Stimulated activated CD4-positive, alpha-beta T cell treated with anti-CD3 and anti-CD28 coated beads, Interleukin-15, amount 100 ng/mL, for 48 hours (primary cell): ENCODE data around the gene HOXD1.

Source experiments
- DNase-seq, 2 donors: peaks; one replicate each; pipeline ENCODE4 v3.0.0-alpha.2; 2020; ENCODE audit warnings: low read depth in 2 of 2

The HOXD1 gene

GRCh38 chr2:176187899-176188773, at the start of gene HOXD1:
TSS of gene HOXD1 (plus strand) at chr2:176188668. CDS start at chr2:176188802, 134 bp downstream.
- no peak for DNase-seq

GRCh38 chr2:176138923-176139660, 49.4 kb upstream of the HOXD1 start:
- DNase-seq, result no peak

GRCh38 chr2:176139661-176140512, 48.6 kb upstream of the HOXD1 start:
- no peak for DNase-seq

DNA sequence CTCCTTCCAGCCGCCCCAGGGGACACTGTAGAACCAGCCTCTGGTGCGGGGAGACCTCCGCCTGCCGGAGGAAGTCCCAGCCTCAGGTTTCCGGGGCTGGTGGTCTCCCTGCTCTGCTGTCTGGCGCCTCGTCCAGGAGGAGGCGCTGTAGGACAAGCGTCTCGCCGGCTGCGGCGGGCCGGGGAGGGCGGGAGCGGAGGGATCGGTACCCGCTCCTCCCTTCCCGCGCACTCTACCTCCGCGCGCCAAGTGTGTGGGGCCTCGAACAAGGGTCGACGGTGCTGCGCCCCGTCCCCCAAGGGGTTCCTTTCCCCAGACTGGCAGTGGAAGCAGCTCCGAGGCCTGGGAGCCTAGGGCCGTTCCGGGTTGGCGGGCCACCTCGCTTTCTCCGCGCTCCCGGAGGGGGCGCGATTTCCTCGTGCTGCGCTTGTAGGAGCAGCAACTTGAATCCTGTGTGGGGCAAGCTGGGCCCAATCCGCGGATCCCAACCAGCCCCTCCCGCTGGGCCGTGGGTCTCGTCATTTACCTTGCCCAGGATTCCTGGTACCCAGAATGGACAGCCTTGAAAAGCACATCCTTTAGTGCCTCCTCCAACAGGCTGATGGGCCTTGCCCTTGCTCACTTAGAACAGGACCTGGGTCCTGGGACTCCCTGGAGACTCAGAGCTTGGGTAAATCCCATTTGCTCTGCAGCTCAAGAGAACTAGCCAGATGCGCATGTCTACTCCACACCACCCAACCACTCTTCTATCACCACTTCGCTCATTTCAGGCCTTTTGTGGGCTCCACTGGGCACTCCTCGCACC, 47.8 kb upstream of the HOXD1 start:
- DNase-seq, result peak; percentile 52 to 65

GRCh38 chr2:176142281-176142680, 46.2 kb upstream of the HOXD1 start:
- DNase-seq, result no peak

DNA sequence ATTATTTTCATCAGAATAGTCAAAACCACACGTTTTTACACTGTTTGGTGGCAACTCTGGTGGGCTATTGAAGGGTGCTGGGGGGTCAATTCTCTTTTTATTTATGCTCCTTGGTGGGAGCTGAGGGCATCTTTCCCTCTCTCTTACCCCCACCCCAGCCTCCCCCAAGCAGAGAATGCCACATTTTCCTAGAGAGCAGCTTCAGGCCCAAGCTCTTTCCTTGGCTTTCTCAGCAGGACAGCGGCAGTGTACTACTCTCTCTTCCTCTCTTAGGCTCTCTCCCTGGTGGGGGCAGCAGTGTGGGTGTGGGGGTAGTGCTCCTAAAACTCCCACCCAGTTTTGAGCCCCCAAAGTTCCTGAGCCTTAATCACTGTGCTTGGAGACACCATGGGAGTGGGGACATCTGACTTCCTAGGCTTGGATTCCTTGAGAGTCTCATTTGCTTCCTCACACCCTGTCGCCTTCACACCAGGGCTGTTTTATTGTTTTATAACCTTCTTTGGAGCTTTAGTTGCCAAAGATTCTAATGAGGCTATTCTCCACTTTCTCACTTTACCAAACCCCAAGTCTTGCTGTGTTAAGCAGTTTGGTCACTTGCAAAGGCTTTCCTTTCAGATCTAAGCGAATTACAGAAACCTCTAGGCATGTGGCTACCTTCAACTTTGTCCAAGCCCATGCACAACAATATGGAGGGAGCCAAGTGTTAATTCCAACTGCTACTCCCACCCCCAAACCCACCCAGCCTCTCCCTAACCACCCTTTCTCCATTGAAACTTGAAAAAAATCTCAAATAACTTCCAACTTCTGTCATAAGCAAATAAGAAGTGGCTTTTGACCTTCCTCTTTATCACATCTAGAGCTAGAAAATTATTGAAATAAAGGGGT, 43.1 kb upstream of the HOXD1 start:
- no peak for DNase-seq

DNA sequence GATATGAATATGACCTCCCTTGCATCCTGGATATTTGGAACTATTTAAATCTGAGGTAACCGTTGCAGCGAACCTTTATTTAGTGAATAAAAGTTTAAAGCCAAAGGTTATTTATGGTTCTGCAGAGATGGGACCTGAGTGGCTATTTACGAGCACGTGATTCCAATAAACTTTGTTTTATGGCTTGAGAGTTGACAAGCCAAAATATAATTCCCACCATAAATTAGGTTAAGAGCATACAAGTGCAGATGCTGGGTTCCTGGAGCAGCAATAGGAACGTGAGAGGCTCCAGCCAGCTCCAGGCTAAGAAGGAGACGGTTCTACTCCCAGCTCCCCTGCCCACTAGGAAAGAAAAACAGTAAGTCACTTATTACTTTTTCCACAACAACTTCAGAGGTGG, 42.4 kb upstream of the HOXD1 start:
- no peak for DNase-seq

DNA sequence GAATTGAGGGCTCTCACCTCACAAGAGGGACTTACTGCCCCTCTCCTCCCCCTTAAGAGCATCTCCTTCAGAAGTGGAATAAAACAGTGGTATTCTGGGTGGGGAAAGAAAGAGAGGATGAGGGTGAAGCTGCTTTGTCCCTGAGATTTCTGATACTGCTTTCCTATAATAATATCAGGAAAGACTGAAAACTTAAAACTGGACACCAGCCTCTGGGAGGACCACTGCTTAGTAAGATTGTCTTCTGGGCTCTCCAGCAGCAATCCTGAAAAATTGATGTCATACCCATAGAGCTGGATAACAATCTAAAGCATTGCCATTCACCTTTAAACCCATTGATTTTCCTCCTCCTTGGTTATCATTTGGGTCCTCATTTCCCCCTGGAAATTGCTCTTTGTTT, 41.8 kb upstream of the HOXD1 start:
- DNase-seq, result no peak

DNA sequence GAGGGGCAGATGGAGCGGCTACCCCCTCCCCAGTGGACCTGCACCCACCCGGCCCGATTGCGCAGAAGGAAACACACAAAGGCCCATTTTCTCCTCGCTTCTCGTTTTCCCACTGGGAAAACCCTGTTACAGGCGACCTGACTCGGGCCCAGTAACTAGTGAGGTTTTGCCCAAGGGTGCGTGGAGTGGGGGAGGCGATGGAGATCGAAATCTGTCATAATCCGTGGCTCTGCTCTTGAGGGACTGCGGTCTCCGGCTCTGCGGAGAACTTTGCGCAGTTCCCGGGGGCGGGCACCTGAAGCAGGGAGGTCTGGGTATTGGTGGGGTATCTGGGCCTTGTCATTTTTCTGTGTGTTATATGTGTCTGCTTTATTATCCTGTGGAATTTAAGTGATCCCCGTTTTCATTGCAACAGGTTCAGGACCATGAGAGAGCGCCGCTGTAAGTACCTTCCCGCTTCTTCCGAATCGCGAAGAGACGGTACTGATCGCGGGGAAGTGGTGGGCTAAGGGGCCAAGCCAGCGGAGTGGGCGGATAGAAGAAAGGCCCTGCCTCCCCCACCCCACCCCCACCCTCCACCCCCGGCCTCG, 41.2 kb upstream of the HOXD1 start:
- no peak for DNase-seq

DNA sequence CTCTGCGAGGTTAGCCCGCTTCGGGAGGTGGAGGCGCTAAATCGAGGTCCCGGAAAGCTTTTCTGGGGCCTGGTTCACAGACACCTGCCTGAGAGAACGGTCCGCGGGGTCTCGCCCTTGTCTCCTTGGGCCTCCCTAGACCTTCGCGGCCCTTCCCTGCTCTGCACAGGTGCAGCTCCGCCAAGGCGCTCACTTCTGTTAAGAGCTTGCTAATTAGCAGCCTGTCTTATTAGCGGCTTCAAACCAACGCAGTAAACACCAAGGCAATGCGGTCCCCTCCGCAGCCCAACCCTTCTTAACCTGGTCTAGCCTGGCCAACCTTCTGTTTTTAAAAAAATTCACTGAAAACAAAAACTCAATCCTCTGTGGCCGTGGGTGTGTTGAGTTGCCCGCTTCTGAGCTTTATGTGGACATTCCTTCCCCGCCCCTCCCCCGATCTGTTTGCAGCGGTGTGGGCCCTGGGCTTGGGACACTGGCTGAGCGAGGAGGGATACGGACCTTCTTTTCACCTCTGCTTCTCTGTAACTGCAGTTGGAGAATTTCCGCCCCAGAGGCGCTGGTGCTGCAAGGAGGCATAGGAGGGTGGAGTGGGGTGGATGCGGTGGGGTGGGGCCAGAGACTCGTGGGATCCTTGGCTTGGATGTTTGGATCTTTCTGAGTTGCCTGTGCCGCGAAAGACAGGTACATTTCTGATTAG, 40.5 kb upstream of the HOXD1 start:
- no peak for DNase-seq

DNA sequence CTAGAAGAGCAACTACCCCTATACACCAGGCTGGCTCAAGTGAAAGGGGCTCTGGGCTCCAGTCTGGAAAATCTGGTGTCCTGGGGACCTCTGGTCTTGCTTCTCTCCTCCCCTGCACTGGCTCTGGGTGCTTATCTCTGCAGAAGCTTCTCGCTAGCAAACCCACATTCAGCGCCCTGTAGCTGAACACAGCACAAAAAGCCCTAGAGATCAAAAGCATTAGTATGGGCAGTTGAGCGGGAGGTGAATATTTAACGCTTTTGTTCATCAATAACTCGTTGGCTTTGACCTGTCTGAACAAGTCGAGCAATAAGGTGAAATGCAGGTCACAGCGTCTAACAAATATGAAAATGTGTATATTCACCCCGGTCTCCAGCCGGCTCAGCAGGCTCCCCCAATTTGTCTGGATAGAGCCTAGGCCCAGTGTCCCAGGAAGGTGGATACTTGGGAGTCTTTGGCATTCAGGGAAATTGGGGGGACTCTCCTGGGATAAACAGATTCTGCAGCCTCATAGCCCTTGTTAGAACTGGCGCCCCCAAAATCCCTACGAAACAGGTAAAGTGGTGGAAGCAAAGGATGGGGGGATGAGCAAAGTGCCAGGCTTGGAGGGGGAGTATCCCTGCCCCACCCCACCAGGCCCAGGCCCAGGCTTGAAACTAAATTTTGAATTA, 39.6 kb upstream of the HOXD1 start:
- no peak for DNase-seq

GRCh38 chr2:176149481-176149938, 39.0 kb upstream of the HOXD1 start:
- DNase-seq, result no peak

GRCh38 chr2:176149939-176150583, 38.4 kb upstream of the HOXD1 start:
- no peak for DNase-seq

DNA sequence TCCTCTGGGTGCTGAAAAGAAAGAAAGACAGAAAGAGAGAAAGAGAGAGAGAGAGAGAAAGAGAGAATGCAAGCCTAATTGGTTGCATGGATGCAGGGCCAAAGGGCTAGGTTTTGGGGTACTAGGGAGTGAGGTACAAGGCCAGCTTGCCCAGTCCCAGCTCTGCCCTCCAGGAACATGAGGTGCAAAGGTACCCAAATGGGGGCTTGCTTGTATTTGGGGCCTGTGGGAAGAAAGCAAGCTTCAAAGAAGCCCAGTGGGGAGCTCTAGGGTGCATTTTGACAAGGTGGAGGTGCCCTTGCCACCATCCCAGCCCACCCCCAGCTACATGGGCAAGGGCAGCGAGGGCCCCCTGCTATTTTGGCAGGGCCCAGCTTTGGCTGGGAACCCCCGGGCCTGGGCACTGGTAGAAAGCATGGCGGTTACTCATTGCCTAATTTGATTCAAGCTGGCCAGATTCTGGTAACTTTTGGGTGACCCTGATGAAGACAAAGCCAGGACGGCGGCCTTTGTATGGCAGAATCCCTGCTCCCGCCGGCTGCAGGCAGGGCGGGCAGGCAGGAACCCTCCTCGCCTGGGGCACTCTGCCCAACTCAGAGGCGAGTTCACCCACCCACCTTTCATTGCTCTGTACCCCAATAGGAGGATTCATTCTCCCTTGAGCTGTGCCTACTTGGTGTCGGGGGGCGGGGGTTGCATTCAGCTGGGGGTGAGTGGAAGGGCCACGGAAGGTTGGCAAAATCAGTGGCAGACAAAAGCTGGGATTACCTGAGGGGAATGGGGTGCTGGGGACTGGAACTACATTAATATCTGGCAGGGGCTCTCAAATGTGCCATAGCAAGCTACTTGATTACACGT, 37.7 kb upstream of the HOXD1 start:
- no peak for DNase-seq

GRCh38 chr2:176151442-176152287, 36.8 kb upstream of the HOXD1 start, which contains the start of gene HOXD4:
TSS of gene HOXD4 (plus strand) at chr2:176151550. CDS start at chr2:176151634, 84 bp downstream.
- DNase-seq, result no peak
